HG03378 (cell line): ENCODE results near the gene ANO7.

Experiments used
- ATAC-seq: cut with Tn5 transposase; IDR thresholded peaks from one replicate; pipeline ENCODE4 v1.9.1; 2021; ENCODE audit warnings: mild to moderate bottlenecking, moderate library complexity; ENCODE audit not compliant: unreplicated experiment

ANO7 gene

DNA sequence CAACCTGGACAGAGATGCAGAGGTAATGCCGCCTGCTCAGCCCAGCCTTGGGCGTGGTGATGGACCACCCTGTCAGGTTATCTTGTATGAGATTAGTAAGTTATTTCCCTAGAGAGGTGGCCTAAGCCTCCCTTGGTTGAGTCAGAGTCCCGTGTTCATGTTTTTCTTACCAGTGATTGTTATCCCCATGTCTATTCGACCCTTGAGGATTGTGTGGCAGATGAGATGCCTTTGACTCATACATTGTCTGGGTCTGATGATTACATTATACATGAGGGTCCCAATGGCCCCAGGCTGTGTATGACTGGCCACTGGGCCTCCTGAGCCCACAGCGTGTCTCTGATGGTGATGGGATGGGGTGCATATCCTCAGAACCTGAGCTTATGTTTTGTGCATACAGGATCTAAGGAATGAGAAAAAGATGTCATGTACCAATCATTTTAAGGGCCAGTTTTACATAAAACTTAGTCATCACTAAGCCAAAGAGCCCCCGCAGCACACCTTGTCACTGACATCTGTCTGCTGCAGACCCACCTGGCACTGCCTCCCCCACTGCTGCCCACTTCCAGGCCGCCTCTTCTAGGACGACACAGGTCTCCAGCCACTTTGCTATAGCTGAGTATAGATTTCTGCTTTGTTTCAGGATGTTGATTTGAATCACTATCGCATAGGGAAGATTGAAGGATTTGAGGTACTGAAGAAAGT lies 30.5 kb upstream of the ANO7 start:
- ATAC-seq, result no peak

DNA sequence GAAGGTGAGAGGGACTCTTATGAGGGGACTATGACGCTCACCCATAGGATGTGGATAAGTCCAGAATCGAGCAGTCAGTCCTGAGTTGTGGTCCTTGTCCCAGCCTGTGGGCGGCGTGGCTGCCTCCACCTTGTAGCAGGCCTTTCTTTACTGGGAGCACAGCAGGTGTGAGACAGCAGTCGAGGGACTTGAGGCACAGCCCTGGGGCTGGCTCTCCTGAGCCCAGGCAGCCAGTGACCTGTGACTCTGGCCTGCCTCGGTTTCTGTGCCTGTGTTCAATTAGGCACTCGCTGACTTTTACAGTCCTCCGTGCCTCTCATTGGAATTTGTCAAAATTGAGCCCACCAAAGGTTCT lies 30.0 kb upstream of the ANO7 start:
- ATAC-seq, result no peak

- no peak for ATAC-seq
Observed at GRCh38 chr2:241159116-241159515, 29.4 kb upstream of the ANO7 start.

- no peak for ATAC-seq
Observed at GRCh38 chr2:241160318-241160717, 28.2 kb upstream of the ANO7 start.

GRCh38 chr2:241161646-241162281 lies 26.7 kb upstream of the ANO7 start:
- no peak for ATAC-seq

DNA sequence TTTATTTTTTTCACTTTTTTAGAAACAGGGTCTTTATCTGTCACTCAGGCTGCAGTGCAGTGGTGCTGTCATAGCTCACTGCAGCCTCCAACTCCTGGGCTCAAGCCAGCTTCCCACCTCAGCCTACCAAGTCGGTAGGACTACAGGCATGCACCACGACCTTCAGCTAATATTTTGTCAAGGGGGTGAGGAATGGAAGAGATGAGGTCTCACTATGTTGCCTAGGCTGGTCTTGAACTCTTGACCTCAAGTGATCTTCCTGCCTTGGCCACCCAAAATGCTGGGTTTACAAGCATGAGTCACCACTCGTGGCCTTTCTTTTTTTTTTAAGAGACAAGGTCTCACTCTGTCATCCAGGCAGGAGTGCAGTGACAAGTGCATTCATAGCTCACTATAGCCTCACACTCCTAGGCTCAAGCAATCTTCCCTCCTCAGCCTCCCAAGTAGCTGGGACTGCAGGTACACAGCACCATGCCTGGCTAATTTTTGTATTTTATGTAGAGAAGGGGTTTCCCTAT lies 24.8 kb upstream of the ANO7 start:
- no peak for ATAC-seq

DNA sequence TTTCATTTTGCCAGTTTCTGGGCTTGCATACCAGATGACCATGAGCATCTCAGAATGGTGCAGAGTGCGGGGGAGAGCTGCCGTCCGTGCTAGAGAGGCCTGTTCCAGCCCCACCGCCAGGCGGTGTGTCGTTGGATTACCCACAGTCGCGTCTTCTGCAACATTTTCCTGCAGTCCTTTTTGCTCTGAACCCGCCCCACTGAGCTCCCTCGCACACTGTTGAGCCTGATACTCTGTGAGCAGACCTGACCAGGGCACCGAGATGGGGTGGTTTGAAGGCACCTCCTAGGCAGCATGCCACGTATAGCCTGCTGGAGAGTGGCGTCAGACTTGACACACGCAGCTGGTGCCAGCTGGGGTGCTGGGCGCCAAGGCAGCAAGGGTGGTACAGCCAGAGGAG lies 20.1 kb upstream of the ANO7 start:
- no peak for ATAC-seq

GRCh38 chr2:241173557-241173956 lies 14.9 kb upstream of the ANO7 start:
- ATAC-seq, result no peak

DNA sequence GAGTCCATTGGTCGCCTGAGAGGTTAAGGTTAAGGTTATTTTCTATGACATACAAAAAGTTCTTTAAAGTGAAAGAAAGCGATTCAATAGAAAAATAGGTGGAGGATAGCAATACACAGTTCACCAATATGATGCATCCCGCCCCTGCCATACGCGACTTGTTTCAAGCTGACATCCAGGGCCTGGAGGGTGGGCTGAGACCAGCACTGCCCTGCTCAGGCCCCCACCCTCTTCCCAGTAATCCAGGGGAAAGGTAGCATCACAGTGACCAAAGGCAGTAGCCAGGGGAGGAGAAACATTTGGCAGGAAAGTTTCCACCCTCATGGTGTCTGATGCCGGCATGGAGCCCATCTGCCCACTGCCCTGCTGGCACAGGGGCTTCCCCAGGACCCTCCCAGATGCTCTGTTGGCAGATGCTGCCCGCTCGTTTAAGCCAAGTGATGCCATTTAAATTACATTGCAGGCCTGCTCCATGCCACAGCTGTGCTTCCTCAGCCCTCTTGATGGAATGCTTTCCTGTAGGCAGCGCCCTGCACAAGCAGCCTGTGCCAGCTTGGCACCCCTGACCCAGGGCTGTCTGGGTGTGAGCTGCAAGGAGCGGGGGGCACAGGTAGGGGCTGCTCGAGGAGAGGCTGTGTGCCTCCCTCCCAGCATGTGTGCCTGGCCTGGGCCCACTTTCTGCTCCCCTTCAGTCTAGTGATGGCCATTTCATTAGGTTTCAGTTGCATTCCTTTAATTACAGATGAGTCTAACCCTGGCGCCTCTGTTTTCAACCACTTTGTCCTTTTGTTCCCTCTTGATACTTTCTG lies 10.7 kb upstream of the ANO7 start:
- ATAC-seq, result no peak

GRCh38 chr2:241178961-241179360 lies 9.5 kb upstream of the ANO7 start:
- no peak for ATAC-seq

DNA sequence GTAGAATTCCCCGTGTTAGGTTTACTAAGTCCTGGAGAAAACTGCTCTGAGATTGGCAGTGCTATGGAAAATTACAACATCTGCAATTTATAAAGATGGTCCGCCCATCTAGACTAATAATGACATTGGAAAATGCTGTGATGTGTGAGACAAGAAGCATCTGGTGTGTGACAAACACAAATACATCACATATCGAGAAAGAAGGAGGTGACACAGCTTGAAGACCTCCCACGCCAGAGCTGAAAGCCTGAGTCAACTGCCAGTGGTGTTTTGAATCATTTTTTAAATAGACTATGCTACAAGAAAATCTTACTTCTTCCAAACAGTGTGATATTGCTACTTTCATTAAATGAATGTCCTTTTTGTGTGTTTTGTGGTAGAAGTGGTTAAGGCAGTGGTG lies 8.6 kb upstream of the ANO7 start:
- ATAC-seq, result no peak

GRCh38 chr2:241180495-241180894 lies 8.0 kb upstream of the ANO7 start:
- no peak for ATAC-seq

GRCh38 chr2:241182126-241182525 lies 6.4 kb upstream of the ANO7 start:
- no peak for ATAC-seq

GRCh38 chr2:241182531-241183133 lies 5.8 kb upstream of the ANO7 start:
- ATAC-seq, result no peak

- ATAC-seq, result no peak
Observed at GRCh38 chr2:241183221-241183620, 5.3 kb upstream of the ANO7 start.

DNA sequence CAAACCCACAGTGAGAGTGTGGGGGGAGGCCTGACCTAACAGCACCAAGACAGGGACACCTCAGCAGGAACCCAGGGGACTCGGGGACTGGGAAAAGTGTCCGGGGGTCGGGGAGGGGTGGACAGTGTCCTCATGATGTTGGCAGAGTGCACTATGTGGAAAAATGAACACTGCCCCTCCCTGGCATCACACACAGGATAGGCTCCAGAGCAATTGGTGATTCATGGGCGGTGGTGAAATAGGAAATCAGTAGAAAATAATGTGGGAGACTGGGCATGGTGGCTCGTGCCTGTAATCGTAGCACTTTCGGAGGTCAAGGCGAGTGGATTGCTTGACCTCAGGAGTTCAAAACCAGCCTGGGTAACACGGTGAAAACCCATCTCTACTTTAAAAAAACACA lies 3.6 kb upstream of the ANO7 start:
- ATAC-seq, result no peak

DNA sequence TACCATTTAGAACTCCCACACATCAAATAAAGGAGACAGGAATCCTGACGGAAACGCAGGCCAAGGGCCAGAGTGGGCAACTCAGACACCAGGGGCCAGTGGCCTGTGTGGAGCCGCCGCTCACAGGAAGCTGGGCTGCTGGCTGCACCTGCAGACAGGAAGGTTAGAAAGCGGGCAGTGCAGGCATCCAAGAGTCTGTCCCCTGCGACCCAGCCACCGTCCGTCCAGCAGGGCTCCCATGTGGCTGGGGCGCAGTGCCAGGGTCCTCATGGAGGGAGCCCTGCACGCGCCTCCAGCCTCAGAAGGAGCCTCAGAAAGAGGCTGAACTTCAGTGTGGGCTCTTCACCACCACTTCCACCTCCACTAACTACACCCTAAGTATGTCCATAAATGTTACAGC lies 2.5 kb upstream of the ANO7 start:
- no peak for ATAC-seq

DNA sequence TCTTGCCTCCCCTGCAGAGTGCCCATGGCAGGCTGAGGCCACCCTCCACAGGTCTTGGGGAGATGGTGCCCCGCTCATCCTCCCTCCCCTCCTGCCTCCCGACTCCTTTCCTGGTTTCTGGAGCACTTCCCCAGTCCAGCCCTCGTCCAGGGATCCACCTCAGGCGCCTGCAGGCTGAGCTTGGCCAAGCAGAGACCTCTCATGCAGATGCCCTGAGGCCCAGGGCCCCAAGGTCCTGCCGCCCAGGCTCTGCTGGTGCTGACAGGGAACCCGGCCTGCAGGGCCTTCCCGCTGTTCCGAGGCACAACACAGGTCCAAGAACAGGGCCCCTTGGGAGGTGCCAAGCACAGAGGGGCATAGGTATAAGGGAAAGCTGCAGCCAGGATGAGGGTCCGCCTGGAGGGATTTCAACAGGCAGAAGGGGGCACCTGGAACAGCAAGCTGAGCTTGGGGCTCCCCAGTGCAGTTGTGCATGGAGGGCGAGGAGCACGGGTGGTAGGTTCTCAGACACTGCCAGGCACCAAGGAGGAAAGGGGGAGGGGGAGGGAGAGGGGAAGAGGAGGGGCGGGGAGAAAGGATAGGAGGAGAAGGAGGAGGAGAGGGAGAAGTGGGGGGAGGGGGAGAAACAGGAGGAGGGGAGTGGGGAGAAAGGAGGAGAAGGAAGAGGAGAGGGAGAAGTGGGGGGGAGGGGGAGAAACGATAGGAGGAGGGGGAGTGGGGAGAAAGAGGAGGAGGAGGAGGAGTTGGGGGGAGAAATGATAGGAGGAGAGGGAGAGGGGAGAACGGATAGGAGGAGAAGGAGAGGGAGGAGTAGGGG lies 1.2 kb upstream of the ANO7 start:
- no peak for ATAC-seq

DNA sequence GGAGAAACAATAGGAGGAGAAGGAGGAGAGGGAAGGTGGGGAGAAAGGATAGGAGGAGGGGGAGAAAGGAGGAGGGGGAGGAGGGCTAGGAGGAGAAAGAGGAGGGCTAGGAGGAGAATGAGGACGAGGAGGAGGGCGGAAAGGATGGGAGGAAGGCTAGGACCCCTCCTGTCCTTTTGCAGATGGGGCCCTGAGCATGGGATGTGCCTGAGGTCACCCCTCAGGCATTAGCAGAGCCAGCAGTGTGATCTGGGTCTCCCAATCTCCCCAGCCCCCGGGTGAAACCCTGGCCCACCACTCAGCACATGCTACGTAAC lies 601 bp upstream of the ANO7 start:
- no peak for ATAC-seq

- no peak for ATAC-seq
Observed at GRCh38 chr2:241189093-241189855, 797 bp downstream of the ANO7 start.
